Neutrophil (primary cell): Measurements from ENCODE around the gene REXO1.

Source experiments
- H3K27ac ChIP-seq: fragments of 200-600 bp; sonication (generic); 2 replicates; pipeline ENCODE4 v1.5.1; 2016; ENCODE audit warnings: mild to moderate bottlenecking, moderate library complexity
- H3K27me3 ChIP-seq: fragments of 200-600 bp; sonication (generic); 2 replicates; pipeline ENCODE4 v1.6.0; 2016; ENCODE audit warnings: mild to moderate bottlenecking
- H3K36me3 ChIP-seq: fragments of 200-600 bp; sonication (generic); 2 replicates; pipeline ENCODE4 v1.5.1; 2017
- H3K4me1 ChIP-seq, 2 experiments: fragments of 200-600 bp in 1 of 2; sonication (generic) in 1 of 2; 1 replicate in 1 of 2; 2 replicates in 1 of 2; pipeline versions ENCODE4 v1.5.1 to v1.6.1; 2013 to 2016; ENCODE audit warnings: low read depth in 1 of 2, low read length in 1 of 2, mild to moderate bottlenecking in 1 of 2, moderate library complexity in 1 of 2; ENCODE audit not compliant: control insufficient read depth in 1 of 2, insufficient read depth in 1 of 2
- H3K4me3 ChIP-seq, 2 experiments: fragments of 200-600 bp in 1 of 2; sonication (generic) in 1 of 2; 1 replicate in 1 of 2; 2 replicates in 1 of 2; pipeline ENCODE4 v1.5.1; 2013 to 2016; ENCODE audit warnings: low read depth in 1 of 2, low read length in 1 of 2, mild to moderate bottlenecking in 1 of 2, moderate library complexity in 1 of 2
- H3K9me3 ChIP-seq: fragments of 200-600 bp; sonication (generic); 2 replicates; pipeline ENCODE4 v1.5.1; 2016
- TF ChIP-seq, protein P1 (sequence below): fragments of 200-600 bp; sonication (generic); IDR thresholded peaks from 2 replicates; pipeline ENCODE4 v1.5.1; 2016; ENCODE audit warnings: antibody characterized with exemption

REXO1 gene

DNA sequence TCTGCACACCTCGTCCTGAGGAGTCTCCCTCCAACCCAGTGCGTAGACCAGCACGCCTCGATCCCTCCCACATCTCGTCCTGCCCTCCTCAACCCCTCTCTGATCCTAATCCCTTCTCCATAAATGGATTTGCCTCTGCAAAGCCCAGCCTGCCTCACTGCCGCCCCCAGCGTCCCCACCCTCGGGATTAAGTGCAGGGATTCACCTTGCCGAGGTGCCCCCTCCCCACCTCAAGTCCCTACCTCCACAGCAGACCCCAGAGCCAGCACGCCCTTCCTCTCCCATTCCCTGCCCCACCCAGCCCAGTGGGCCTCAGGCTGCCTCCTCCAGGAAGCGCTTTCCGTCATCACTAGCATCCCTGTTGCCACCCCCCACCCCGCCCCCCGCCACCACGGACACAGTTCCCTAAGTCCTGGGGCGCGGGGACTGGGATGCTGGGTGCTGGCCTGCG is 11.1 kb upstream of the REXO1 start:
- Histone ChIP-seq H3K4me3 (no peak overlapping the region), H3K27me3 (no peaks in the 10 kb centered on the region), H3K27ac (no peak overlapping the region), H3K4me1 (peaks cover 72 to 85% of the 10 kb centered on the region in 2 experiments), H3K9me3 (no peaks in the 10 kb centered on the region), H3K36me3 (peaks cover 2% of the 10 kb centered on the region)
- TF ChIP-seq, protein P1, sequence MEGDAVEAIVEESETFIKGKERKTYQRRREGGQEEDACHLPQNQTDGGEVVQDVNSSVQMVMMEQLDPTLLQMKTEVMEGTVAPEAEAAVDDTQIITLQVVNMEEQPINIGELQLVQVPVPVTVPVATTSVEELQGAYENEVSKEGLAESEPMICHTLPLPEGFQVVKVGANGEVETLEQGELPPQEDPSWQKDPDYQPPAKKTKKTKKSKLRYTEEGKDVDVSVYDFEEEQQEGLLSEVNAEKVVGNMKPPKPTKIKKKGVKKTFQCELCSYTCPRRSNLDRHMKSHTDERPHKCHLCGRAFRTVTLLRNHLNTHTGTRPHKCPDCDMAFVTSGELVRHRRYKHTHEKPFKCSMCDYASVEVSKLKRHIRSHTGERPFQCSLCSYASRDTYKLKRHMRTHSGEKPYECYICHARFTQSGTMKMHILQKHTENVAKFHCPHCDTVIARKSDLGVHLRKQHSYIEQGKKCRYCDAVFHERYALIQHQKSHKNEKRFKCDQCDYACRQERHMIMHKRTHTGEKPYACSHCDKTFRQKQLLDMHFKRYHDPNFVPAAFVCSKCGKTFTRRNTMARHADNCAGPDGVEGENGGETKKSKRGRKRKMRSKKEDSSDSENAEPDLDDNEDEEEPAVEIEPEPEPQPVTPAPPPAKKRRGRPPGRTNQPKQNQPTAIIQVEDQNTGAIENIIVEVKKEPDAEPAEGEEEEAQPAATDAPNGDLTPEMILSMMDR: no peak

DNA sequence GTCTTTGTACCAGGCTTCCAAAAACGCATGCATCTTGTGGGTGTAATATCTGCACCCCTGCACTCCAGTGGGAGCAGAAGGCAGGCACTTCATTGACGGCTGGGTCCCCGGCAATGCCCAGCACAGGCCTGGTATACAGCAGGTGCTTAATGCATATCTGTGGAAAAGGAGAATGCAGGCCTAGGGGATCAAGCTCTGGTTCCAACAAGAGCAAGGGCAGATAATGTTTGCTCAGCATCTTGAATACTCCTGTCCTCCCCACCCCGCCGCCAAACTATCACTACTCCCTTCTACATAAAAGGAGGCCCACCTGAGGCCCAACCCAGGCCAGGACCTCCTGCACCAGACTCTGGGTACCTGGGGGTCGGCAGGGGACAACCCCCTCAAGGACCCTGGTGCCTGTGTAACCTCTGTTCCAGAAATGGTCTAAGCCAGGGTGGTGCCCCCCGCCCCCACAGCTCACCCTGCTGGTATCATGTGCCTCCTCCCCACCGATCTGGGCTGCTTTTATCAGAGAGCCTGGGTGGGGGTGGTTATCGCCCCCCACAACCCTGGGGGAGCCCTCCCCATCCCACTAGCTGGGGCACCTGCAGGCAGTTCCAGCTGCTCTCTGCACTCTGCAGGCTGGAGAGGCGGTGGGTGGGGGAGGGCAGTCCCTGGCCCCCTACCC is 10.3 kb upstream of the REXO1 start:
- Histone ChIP-seq H3K27me3 (no peaks in the 10 kb centered on the region), H3K4me3 (no peak overlapping the region), H3K4me1 (peaks cover 80 to 89% of the 10 kb centered on the region in 2 experiments), H3K36me3 (peaks cover 9% of the 10 kb centered on the region), H3K27ac (peak overlapping the region; percentile 98), H3K9me3 (no peaks in the 10 kb centered on the region)
- TF ChIP-seq, protein P1: no peak

DNA sequence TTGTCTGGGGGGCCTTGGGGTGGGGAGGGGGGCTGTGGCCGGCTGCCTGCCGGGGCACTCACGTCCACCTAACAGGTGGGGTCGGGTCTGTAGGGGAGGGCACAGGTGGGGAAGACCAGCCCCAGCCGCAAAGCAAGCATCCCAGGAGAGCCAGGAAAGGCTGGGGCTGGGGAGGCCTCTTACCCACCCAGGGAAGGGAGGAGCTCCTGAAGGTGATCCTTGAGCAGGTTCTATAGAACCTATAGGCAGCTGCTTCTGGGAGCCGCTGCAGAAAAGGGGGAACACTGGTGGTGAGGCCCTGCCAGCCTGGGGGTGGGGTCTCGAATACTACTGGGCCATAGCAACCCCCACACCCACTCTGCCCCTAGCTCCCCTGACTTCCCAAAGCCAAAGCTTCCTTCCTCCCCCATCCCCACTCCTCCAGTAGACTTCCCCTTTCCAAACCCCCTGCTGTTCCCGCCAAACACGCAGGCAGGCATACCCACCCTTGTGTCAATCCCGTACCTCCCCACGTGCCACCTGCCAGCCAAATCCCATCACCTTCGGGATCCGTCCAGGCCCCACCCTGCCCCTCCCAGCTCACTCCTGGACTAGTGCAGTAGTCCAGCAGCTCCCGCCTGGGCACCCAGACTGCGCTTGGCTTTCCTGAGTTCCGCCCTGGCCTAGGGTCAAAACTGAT is 9.5 kb upstream of the REXO1 start:
- peak overlapping the region; percentile 73 to 85 for H3K4me3 ChIP-seq
- no peaks in the 10 kb centered on the region for H3K27me3 ChIP-seq
- peak overlapping the region; percentile 98 for H3K27ac ChIP-seq
- TF ChIP-seq, protein P1: no peak
- H3K9me3 ChIP-seq: no peaks in the 10 kb centered on the region
- peaks cover 88 to 96% of the 10 kb centered on the region in 2 experiments for H3K4me1 ChIP-seq
- peaks cover 9% of the 10 kb centered on the region for H3K36me3 ChIP-seq

DNA sequence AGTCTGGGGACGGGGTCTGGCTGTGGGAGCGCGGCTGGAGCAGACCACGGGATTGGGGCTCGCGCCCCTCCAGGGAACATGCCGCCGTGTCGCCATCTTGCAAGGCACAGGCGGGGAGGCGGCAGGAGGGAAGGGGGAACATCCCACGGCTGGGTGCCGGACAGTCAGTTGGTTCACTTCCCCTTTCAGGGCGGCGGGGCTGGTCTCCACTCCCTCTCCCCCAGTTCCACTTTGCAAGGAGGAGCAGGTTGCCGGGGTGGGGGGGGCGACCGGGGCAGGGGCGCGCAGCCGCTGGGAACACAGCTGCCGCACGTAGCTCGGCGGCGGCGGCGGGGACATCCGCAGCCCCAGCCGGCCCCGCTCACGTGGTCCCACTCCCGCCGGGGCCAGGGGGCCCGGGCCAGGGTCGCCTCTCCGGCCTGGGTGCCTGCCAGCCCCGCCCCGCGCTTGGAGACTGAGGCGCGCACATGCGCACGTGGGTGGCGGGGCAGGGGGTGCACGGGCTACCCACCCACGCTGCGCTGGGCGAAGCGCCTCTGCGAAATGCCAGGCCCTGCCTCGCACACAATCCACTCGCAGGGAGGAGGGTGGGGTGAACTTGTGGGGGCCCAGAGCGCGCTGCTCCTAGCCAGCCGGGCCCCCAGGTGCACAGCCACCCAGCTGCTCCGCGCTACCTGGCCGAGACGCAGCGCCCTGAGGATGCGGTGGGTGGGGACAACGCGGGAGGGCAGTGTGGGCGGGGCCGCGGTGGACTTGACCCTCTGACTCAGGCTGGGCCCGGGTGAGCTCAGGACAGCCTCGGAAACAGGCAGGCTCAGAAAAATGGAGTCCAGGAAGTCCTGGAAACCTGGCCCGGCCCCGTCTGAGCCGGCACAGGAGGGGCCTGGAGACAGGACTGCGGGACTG is 8.7 kb upstream of the REXO1 start:
- TF ChIP-seq, protein P1: peak; percentile 27
- Histone ChIP-seq H3K27me3 (peaks cover 8% of the 10 kb centered on the region), H3K4me1 (peaks cover 89 to 99% of the 10 kb centered on the region in 2 experiments), H3K4me3 (peak overlapping the region; percentile 73 to 85), H3K9me3 (no peaks in the 10 kb centered on the region), H3K36me3 (peaks cover 9% of the 10 kb centered on the region), H3K27ac (peak overlapping the region; percentile 98)

DNA sequence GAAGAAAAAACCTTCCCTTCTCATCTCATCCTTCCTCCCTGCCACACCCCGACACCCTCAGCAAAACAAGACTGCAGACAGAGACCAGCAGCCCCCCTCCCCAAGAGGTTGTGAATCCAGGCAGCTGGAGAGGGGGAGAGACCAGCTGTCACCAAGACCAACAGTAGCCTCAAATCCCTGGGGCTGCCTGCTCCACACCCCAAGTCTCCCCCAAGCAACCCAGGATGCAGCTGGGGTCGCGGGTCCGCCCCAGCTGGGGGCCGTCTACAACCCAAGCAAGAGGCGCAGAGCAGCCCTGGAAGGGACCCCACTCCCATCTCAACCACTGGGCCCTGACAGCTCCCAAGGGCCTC is 8.0 kb upstream of the REXO1 start:
- TF ChIP-seq, protein P1: no peak
- Histone ChIP-seq H3K4me3 (peak overlapping the region; percentile 73 to 85), H3K9me3 (no peaks in the 10 kb centered on the region), H3K36me3 (peaks cover 9% of the 10 kb centered on the region), H3K27me3 (peaks cover 14% of the 10 kb centered on the region), H3K27ac (peak overlapping the region; percentile 98), H3K4me1 (peaks cover 83 to 99% of the 10 kb centered on the region in 2 experiments)
